Measurements from ENCODE around the gene ZNF747.

ZNF747 gene

GRCh38 chr16:30534368-30535105 lies at the start of gene ZNF747:
Gene ZNF747, minus strand, starts transcription at chr16:30534858. Its CDS starts 179 bp downstream, at chr16:30534679.
- peaks cover 74% of the 10 kb centered on the region for H3K4me1 Mint-ChIP-seq

GRCh38 chr16:30582611-30583340 lies 48.1 kb upstream of the ZNF747 start:
- H3K9me3 Mint-ChIP-seq: no peaks in the 10 kb centered on the region
- DNase-seq: no peak
- ATAC-seq: no peak
- no peak overlapping the region for H3K4me3 Mint-ChIP-seq
- no peaks in the 10 kb centered on the region for H3K27me3 Mint-ChIP-seq
- peaks cover 37% of the 10 kb centered on the region for H3K4me1 Mint-ChIP-seq
- peak overlapping the region in 1 of 2 donors; percentile 21 for H3K27ac Mint-ChIP-seq

More at GRCh38 chr16:30534368-30535105, at the start of gene ZNF747:
- Mint-ChIP-seq H3K27ac (peak within 1 kb of the TSS; percentile 99 to 100), H3K27me3 (no peaks in the 10 kb centered on the region), H3K9me3 (no peaks in the 10 kb centered on the region), H3K4me3 (peak within 1 kb of the TSS; percentile 92 to 96)
- peak; percentile 86 for ATAC-seq
- DNase-seq: peak; percentile 88 to 93

DNA sequence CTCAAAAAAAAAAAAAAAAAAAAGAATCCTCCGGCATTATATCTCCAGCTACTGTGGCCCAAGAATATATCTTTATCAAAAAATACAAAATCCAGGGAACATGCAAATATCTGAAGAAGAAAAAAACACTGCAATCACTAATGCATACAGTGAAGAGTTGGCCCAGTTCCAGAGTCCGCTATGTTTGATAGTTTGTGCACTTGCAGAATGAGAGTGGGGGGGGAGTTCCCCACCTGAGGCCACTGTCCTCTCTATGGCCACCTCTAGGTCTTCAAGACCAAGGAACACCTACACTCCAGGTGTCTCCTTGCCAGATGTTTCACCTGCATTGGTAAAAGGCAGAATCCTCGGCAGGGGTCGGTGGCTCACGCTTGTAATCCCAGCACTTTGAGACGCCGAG lies 46.8 kb upstream of the ZNF747 start:
- ATAC-seq (no peak), DNase-seq (no peak)
- H3K9me3 Mint-ChIP-seq: no peaks in the 10 kb centered on the region
- H3K27me3 Mint-ChIP-seq: no peaks in the 10 kb centered on the region
- no peak overlapping the region for H3K27ac Mint-ChIP-seq
- peaks cover 29% of the 10 kb centered on the region for H3K4me1 Mint-ChIP-seq
- H3K4me3 Mint-ChIP-seq: no peak overlapping the region

- Mint-ChIP-seq H3K27ac (no peak overlapping the region), H3K4me3 (no peak overlapping the region)
- ATAC-seq: no peak
Measured at GRCh38 chr16:30574678-30575077, 40.0 kb upstream of the ZNF747 start.

GRCh38 chr16:30571445-30572322 lies 37.0 kb upstream of the ZNF747 start, which contains the start of gene ZNF688:
Gene ZNF688, minus strand, starts transcription at chr16:30571714. Its CDS starts 85 bp downstream, at chr16:30571629.
- Mint-ChIP-seq H3K4me1 (peaks cover 62% of the 10 kb centered on the region), H3K27me3 (no peaks in the 10 kb centered on the region), H3K4me3 (peak within 1 kb of the TSS; percentile 87 to 93), H3K9me3 (no peaks in the 10 kb centered on the region), H3K27ac (peak within 1 kb of the TSS; percentile 95 to 96)
- DNase-seq (peak; percentile 90 to 95), ATAC-seq (peak; percentile 89)

More at GRCh38 chr16:30574678-30575077, 40.0 kb upstream of the ZNF747 start:
- H3K4me1 Mint-ChIP-seq: peaks cover 36% of the 10 kb centered on the region
- no peak for DNase-seq
- no peaks in the 10 kb centered on the region for H3K9me3 Mint-ChIP-seq
- no peaks in the 10 kb centered on the region for H3K27me3 Mint-ChIP-seq

- Mint-ChIP-seq H3K27me3 (no peaks in the 10 kb centered on the region), H3K4me1 (peaks cover 63% of the 10 kb centered on the region), H3K9me3 (no peaks in the 10 kb centered on the region), H3K27ac (peak overlapping the region; percentile 95 to 96), H3K4me3 (peak overlapping the region; percentile 87 to 93)
- ATAC-seq (no peak), DNase-seq (no peak)
Measured at GRCh38 chr16:30570636-30571444, 36.2 kb upstream of the ZNF747 start.

DNA sequence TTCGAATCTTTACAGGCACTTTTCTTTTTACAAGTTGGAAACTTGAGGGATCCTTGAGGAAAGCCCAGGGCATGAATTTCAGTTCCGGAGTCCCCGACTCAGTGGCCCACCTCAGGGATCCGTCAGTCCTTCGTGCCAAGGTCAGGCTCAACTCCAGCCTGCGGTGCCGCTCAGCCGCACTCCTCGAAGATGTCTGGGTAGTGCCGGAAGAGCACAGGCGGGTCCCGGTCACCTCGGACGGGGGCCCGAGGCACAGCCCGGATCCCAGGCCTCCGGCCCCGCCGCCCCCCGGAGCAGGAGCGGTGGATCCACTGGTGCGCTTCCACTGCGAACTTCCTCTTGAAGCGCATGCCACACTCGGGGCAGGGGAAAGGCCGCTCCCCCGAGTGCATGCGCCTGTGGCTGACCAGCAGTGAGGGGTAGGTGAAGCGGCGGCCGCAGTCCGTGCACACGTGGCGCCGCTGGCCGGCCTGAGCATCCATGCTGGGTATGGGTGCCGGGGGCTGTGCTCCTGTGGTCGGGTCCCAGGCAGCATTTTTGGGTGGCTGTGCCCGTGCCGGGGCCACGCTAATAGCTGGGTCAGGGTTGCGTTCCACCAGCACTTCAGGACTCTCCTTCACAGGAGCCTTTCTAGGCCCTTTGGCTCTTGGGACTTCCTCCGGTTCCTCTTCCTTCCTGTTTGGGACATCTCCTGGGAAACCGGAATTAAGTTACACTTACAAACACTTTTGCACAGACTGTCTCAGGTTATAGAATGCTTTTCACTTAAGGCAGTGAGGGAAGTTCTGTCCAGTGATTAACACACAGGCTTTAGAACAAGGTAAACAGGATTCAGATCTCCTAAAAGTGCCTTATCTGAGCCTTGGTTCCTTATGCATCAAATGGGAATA lies 35.3 kb upstream of the ZNF747 start:
- H3K27ac Mint-ChIP-seq: peak overlapping the region in 1 of 2 donors; percentile 19
- H3K27me3 Mint-ChIP-seq: no peaks in the 10 kb centered on the region
- no peak for DNase-seq
- ATAC-seq: no peak
- peaks cover 54% of the 10 kb centered on the region for H3K4me1 Mint-ChIP-seq
- H3K4me3 Mint-ChIP-seq: peak overlapping the region in 1 of 2 donors; percentile 87
- no peaks in the 10 kb centered on the region for H3K9me3 Mint-ChIP-seq

DNA sequence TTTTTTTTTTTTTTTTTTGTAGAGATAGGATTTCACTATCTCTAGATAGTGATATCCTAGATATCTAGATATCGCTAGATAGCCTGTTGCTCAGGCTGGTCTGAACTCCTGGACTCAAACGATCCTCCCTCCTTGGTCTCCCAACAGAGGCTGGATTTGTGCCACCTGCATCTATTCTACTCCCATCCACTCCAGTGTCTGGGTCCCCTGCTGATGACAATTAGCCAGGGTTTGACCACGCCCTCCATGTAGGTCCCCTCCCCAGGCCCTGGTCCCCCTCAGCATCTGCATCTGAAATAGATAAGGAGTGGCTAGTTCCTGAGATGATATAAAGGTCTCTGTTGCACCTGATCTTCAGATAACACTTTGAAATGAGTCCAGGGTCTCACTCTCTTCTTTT lies 34.6 kb upstream of the ZNF747 start:
- ATAC-seq (no peak), DNase-seq (no peak)
- no peaks in the 10 kb centered on the region for H3K27me3 Mint-ChIP-seq
- H3K4me3 Mint-ChIP-seq: peak overlapping the region; percentile 28 to 49
- no peak overlapping the region for H3K27ac Mint-ChIP-seq
- H3K9me3 Mint-ChIP-seq: no peaks in the 10 kb centered on the region
- H3K4me1 Mint-ChIP-seq: peaks cover 48% of the 10 kb centered on the region

GRCh38 chr16:30567991-30568638 lies 33.5 kb upstream of the ZNF747 start:
- DNase-seq (peak; percentile 30 to 54), ATAC-seq (peak; percentile 63)
- Mint-ChIP-seq H3K9me3 (no peaks in the 10 kb centered on the region), H3K27ac (peak overlapping the region; percentile 96 to 97), H3K4me3 (peak overlapping the region; percentile 64 to 74), H3K27me3 (no peaks in the 10 kb centered on the region), H3K4me1 (peaks cover 43% of the 10 kb centered on the region)

DNA sequence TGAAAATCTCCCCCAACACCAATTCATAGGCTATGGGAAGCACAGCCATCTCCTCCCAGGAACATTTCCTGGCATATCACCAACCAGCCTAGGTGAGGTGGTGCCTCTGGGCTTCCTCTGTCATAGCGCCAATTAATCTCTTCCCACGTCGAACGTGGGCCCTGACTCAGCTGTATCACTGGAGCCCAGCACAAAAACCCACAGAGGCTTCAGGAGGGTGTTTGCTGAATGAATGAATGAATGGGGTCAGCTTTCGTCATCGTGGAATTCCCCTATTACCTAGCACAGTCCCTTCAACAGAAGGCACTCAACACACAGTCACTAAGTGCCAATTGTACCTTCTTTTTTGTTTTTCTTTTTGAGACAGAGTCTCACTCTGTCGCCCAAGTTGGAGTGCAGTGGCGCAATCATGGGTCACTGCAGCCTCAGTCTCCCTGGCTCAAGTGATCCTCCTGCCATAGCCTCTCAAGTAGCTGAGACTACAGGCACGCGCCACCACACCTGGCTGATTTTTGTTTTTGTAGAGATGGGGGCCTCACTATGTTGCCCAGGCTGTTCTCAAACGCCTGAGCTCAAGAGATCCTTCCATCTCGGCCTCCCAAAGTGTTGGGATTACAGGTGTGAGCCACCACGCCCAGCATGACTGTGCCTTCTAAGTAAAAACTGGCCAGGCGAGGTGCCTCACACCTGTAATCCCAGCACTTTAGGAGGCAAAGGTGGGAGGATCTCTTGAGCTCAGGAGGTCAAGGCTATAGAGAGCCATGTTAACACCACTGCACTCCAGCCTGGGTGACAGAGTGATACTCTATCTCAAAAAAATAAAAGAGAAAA lies 32.7 kb upstream of the ZNF747 start:
- Mint-ChIP-seq H3K4me1 (peaks cover 44% of the 10 kb centered on the region), H3K4me3 (peak overlapping the region; percentile 40 to 74), H3K27ac (peak overlapping the region; percentile 63 to 96), H3K27me3 (no peaks in the 10 kb centered on the region), H3K9me3 (no peaks in the 10 kb centered on the region)
- DNase-seq (peak; percentile 41 to 74), ATAC-seq (peak; percentile 51)

- H3K27me3 Mint-ChIP-seq: no peaks in the 10 kb centered on the region
- ATAC-seq (no peak), DNase-seq (no peak)
- H3K9me3 Mint-ChIP-seq: no peaks in the 10 kb centered on the region
- peaks cover 47% of the 10 kb centered on the region for H3K4me1 Mint-ChIP-seq
- no peak overlapping the region for H3K27ac Mint-ChIP-seq
- H3K4me3 Mint-ChIP-seq: no peak overlapping the region
Measured at GRCh38 chr16:30566531-30566930, 31.9 kb upstream of the ZNF747 start.

GRCh38 chr16:30565984-30566383 lies 31.3 kb upstream of the ZNF747 start:
- no peaks in the 10 kb centered on the region for H3K27me3 Mint-ChIP-seq

GRCh38 chr16:30565526-30565925 lies 30.9 kb upstream of the ZNF747 start:
- H3K4me3 Mint-ChIP-seq: no peak overlapping the region
- ATAC-seq (no peak), DNase-seq (no peak)
- H3K4me1 Mint-ChIP-seq: peaks cover 50% of the 10 kb centered on the region
- H3K9me3 Mint-ChIP-seq: no peaks in the 10 kb centered on the region
- no peaks in the 10 kb centered on the region for H3K27me3 Mint-ChIP-seq
- no peak overlapping the region for H3K27ac Mint-ChIP-seq

More at GRCh38 chr16:30565984-30566383, 31.3 kb upstream of the ZNF747 start:
- no peak for ATAC-seq
- Mint-ChIP-seq H3K4me1 (peaks cover 50% of the 10 kb centered on the region), H3K4me3 (no peak overlapping the region), H3K9me3 (no peaks in the 10 kb centered on the region), H3K27ac (no peak overlapping the region)
- no peak for DNase-seq

Data from stimulated activated naive CD8-positive, alpha-beta T cell treated with anti-CD3 and anti-CD28 coated beads, Interleukin-15, amount 100 ng/mL, for 72 hours (primary cell).